Stimulated activated CD4-positive, alpha-beta T cell treated with anti-CD3 and anti-CD28 coated beads, Interleukin-4, amount 100 ng/mL, for 48 hours (primary cell): ENCODE measurements around the gene ATP2A2.

Experiments
- DNase-seq, 2 donors: peaks; one replicate each; pipeline ENCODE4 v3.0.0-alpha.2; 2020; ENCODE audit warnings: low read depth in 2 of 2

ATP2A2 gene

DNA sequence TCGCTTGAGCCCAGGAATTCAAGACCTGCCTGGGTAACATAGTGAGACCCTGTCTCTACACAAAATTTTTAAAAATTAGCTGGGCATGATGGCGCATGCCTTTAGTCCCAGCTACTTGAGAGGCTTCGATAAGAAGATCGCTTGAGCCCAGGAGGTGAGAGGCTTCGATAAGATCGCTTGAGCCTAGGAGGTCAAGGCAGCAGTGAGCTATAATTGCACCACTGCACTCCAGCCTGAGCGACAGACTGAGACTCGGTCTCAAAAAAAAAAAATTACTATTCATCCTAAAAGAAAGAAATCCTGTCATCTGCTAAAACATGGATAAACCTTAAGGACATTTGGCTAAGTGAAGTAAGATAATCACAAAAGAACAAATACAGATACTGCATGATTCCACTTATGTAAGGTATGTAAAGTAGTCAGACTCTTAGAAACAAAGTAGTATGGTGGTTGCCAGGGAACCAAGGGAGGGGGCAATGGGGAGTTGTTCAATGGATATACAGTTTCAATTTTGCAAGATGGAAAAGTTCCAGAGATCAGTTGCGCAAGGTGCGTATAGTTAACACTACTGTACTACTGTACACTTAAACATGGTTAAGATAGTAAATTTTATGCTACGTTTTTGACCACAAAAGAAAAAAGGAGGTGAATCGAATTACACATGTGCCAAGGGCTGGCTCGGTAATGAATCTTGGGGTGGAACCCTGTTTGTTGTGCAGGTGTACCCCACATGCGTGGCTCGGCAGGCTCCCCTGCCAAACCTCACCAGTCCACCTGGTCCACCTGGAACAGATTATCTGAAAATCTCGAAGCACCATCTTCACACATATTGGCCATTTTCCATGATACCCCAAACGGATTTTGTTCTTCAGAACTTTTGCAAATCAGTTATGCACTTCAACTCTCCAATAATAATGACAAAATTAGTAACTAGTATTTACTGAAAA is 18.3 kb upstream of the ATP2A2 start:
- DNase-seq, result no peak

DNA sequence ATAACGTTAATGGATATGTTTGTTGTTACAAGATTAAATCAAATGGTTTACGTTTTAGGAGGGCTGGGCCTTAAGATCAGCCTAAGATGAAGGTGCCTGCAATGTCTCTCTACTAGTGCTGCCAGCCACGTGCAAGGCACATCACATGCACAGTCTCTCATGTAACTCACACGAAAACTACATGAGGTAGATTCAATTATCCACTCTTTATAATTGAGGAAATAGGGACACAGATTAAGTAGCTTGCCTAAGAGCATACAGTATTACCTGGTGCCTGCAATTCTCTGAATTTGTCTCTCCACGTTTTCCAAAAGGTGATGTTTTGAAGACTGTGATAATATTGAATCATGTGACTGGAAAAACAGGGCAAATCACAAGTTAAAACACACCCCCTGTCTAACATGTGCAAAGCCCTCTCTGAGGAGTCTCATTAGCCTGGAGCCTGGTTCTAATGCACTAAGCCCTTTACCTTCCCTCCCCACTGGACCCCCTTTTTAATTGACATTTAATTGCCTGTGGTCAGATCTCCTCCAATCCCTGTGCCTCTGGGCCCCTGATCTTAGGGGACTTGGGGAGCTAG is 14.6 kb upstream of the ATP2A2 start:
- no peak for DNase-seq

DNA sequence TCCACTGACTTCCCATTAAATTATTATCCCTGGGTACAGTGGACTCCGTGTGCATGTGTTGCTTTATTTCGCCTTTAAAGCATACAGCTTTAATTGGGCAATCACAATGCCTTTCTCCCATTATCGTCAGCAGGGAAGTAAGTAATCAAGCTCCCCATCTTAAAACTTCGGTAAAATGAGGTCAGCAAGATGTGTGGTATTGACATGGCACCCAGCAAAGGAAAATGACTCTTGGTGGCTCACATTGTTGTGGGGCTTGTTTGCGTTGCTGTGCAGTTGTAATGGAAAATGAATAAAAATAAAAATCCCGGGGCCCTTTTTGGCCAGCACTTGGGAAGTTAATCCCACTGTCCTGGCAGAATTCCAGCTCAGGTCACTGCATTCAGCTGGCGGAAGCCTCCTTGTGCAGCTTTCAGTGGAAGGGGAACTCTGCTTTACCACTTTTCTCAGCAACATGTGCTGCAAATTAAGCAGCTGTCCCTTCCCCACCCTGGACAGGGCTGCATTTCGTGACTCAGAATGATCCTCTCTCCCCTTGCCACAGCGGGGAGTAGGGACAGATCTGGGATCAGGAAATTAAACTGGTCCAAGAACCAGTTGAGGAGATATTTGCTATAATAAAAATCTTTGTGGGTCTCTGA is 13.9 kb upstream of the ATP2A2 start:
- DNase-seq, result no peak

DNA sequence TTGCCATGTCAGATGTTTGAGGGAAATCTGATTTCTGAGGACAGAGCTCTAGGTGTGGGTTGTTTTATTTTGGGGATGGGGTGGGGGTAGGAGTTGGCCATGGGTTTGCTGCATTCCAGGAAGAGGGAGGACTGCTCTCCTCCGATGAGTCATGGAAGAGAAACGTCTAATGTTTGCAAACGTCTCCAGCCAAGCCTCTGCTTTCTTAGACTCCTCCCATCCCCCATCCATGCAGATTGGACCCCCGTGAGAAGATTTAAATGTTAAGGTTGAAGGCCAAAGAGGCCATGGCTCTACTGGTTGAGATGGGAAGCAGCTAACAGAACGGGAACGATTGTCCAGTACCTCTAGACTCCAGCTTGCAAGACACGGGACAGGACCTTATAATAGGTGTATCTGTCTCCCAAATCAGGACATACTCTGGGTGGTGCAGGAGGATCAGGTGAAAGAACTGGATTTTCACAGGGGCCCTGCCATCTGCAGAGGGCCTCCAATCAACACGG is 11.4 kb upstream of the ATP2A2 start:
- DNase-seq, result no peak

DNA sequence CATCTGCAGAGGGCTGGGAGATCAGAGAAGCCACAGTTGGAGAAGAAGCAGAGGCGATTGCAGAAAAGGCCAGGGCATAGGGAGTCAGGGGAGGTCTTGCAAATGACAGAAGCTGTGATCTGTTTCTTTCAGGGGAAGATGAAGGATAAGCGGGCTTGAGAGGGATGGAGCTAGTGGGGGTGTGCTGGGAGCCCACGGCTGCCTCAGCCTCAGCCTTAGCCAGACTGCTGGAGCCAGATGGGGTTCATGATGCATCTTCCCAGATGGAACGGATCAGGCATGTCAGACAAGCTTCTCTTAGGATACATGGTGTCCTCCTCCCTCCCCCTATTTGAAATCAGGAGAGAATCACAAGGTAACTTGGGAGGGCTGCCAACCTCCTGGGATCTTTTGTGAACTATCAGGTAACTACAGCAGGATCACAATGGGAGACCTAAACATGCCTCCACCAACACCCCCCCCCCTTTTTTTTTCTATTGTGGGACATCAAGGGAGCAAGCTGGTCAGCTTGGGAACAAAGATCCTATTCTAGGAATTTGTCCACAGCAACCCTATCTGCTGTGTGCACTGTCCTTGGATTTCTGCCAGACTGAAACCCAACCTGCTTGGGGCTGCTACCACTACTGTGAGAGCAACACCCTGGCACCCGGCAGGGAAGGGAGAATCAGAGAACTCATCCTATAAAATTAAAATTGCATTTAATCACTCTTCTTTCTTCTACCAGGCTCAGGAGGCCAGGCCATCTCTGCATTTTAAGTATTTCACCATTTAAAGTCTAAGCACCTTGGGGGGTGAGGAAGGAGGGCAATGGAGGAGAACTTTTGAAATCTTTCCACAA is 10.7 kb upstream of the ATP2A2 start:
- no peak for DNase-seq

DNA sequence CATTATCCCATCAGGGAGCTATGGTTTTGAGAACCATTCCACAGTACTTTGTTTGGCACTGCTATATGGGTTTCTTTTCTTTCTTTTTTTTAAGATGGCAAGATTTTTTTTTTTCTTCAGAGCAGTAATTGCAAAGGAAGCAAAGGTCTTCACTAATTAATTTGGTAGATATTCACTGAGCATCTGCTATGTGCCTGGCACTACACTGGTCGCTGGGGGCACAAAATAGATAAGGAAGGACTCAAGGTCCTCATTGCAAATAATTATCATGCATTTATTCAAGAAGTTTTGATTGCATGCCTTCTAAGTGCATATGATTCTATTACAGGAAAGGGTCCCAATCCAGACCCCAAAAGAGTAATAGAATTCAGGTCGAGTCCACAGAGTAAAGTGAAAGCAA is 10.0 kb upstream of the ATP2A2 start:
- no peak for DNase-seq

DNA sequence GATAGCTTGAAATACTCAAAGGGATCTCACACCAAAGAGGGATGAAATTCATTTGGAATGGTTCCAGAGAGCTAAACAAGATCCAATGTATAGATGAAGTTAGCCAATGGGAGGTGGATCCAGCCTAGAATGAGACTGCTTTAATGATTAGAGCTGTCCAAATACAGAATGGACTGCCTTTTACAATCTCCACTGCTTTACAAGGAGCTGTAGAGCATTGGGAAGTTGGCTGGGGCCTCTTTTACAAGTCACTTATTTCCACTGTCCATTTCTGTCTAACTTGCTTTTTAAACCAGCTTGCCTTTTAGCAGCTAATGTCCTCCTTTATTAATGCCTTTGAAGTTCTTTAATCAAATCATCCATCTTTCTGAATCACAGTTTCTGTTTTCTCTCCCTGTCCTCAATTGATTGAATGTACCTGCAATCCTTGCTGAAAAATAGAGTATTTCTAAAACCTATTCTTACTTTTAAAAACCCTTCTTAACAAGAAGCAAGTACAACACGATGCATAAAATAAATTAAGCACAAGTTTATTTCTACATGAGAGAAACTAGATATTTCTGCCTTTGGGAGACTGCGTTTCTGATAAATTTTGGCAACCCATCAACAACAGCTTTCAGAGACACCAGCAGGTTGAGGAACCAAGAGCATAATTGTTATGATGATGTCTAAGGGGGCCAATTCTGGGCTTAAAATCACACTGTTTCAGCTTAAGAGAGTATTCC is 3.4 kb upstream of the ATP2A2 start:
- no peak for DNase-seq

DNA sequence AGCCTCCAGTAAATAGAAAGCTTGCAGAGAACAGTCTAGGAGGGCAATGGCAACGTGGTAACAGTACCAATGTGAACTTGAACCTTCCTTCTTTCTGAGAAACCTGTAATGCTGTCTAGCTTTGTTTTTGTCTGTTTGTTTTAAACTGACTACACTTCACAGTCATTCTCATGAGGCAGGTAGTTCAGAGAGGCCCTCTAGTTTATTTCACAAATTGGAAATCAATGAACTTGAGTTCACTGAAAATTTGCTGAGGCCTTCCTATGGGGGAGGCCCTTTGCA is 2.9 kb upstream of the ATP2A2 start:
- DNase-seq, result no peak

DNA sequence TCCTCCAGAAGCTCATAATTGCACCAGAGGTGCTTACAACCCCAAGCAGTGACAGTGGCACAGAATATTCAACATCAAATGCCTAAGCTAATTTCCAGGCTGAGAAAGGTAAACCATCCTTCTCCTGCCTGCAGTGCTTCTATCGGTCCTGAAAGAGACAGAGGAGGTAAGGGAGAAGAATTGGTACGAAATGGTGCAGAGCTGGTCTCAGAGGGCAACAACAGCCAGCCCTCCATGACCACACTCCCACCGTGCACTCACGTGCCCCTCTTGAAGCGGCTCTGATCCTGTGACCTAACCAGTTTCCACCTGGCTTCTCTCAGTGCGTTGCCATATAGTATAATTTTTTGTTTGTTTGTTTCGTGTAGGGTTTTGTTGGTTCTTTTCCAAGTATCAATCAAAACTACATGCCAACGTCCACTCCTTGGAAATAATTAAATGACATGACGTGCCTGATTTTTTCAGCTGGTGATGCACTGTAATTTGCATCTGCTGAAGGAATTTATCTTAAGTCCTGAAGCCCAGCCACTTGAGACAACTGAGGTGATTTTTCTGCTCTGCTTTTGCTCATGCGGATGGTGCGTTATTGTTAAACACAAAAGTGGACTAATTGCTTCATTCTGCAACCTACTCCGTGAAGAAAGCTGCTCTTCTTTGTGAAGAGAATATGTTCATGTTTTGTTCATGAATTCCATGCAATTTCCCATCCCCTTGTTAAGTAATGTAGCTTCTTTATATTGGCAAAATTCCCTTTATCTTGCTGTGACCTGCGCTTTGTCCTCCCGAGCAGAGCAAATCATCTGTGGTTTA is 1.3 kb upstream of the ATP2A2 start:
- DNase-seq, result no peak

DNA sequence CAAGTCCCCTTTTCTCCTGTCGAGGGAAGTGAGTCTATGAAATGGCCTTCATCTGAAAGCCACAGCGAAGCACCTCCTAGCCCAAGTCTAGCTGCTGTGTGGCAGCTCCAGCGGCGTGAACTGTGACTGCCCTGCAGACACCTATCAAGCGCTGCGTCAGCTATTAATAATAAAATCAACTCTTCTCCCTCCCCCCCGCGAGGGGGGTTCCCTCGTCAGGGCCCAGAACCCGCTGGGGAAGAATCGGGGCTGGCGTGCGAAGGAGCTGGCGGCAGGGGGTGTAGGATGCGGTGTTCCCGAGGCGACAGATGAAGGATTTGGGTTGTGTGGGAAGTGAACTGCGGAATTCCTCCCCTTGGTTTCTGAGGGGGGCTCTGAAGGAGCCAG is 662 bp upstream of the ATP2A2 start:
- peak; percentile 23 to 34 for DNase-seq

DNA sequence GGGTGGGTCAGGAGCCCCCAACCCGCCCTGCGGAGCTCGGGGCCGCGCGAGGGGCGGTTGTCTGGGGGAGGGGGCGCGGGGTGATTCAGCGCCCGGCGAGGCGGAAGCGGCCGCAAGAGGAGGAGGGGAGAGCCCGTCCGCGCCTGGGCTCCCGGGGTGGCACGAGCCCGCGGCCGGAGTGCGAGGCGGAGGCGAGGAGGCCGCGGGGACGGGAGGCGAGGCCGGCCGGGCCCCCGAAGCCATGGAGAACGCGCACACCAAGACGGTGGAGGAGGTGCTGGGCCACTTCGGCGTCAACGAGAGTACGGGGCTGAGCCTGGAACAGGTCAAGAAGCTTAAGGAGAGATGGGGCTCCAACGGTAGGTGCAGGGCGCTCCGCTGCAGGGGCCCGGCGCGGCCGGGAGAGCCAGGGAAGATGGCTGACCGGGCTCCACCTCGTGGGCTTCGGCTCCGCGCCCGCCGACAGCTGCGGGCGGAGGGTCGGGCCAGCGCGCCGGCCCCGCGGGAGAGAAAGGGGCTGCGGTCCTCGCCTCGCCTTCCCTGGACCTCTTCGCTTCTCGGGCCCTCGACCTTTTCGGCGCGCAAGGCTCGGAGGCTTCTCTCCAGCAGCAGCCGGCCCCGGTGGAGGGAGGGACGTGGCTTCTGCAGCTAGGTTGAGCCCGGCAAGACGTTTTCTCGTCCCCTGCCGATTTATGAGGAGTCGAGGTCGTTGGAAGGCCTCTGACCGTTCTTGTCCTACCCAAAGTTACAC is 677 bp downstream of the ATP2A2 start:
- peak; percentile 28 for DNase-seq

DNA sequence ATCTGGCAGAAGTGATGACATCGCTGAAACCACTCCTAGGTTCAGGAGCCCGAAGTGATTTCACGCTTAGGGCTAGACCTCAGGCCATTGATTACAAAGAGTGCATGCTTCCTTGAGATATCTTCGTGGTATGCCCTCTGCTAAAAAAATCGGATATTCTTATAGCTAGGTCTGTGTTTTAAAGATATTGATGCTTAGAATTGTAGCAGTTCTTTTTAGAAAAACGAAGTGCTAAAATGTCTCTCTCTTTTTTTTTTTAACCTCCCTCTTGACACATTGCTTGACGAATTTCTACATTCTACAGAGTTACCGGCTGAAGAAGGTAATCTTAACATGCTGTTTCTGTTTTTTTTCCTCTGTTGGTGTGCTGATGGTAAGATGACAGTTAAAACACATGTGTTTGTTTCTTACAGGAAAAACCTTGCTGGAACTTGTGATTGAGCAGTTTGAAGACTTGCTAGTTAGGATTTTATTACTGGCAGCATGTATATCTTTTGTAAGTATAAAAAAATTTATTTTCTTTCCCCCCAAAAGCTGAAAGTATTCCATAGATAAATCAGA is 1.3 kb downstream of the ATP2A2 start:
- DNase-seq, result no peak

DNA sequence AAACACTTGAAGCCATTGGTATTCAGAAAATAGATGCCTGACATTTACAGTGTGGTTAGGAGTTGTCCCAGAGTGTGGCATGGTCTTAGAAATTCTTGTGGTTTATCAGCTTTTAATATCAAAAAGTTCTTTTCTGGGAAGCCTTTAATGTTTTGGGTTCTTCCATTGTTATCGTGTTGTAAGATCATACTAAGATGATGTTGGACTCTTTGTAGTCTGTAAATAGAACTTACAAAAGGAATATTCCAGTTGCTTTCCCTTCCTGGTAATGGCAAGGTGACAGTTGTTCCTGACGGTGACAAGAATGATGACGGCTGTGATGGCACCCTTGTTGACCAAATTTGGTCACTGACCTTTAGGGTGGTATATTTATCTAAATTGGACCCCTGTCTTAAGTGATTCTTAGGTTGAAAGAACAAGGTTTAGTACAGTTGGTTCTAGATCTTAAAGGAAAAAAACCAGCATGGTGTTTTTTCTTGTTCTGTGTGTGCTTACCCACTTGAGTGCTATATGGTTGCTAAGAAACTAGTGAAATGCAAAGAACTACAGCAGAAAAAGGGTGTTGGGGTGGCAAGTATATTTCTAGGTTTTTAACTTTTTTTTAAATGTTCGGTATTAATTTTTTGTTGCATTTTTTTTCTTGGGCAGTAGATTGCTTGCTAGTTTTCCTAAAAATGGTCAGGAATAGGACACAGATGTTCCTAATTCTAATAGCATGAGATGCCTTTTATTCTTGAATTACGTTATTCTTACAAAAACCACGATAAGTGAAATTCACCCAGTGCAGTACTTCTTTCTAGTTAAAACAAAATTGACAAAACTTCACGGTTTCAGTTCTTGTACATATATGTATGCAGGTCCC is 2.1 kb downstream of the ATP2A2 start:
- DNase-seq, result no peak

DNA sequence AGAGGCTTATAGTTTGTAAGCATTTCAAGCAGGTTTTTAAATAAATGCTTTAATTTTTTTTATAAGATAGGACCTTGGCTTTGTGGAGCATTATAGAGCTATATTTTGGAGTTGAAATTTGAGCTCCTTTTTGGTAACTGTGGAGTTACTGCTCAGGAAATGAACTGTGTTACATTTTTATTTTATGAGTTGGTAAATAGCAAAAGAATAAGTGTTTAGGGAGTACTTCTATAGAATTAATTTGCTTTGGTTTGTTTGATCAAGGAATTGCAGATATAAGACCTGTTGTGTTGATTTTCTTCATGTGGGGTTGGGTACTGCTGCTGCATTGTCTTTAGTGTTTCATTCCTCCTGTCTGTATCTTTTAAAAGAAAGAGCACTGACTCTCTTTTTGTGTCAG is 3.5 kb downstream of the ATP2A2 start:
- no peak for DNase-seq

DNA sequence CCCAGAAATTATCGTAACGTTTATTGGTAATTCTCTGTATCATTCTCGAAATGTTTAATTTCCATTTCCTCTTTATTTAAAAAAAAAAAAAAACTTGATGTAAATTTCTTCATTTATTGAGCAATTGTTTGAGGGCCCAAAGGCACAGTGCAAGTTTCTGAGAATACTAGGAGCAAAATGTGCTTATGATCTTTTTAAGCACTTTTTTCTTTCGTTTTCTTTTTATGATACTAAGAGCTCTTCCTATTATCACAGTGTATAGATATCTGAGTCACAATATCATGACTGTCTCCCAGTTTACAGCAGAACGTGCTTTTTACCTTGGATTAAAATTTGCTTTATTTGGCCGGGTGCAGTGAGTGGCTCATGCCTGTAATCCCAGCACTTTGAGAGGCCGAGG is 5.6 kb downstream of the ATP2A2 start:
- no peak for DNase-seq

DNA sequence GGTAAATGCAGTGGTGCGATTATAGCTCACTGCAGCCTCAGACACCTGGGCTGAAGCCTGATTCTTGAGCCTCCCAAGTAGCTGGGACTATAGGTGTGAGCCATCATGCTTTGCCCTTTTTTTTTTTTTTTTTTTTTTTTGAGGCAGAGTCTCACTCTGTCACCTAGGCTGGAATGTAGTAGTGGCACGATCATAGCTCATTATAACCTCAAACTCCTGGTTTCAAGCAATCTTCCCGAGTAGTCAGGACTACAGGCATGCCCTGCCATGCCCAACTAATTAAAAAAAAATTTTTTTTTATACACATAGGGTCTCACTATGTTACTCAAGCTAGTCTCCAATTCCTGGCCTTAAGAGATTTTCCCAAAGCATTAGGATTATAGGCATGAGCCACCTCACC is 6.9 kb downstream of the ATP2A2 start:
- DNase-seq, result no peak

DNA sequence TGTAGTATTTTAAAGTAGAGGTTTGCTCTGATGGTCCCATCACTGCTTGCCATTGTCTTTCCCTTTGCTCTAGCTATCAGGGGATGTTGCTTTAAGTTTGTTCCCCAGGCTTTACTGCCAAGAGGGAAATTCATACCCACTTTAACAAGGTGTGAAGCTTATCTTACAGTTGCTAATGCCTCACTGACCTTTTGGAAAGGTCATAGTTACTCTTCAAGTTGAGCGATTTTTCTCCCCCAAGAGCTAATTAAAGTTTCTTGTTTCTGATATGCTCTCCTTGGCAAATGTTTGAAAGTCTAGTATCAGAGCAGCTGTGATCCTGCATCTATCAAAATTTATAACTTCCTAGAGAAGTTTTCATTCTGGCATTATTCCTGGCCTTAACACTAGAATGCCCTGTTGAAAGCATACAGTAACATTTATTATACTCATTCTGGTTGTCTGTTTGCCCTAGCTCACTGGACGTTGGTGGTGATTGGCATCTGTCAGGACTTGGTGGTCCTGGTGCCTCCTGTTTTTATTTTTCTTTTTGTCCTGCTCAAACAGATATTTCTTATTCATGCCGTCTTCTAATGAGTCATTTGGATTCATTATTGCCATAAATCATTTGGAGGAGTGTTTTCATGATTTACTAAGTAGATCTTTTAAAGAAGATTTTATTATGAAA is 8.1 kb downstream of the ATP2A2 start:
- no peak for DNase-seq

DNA sequence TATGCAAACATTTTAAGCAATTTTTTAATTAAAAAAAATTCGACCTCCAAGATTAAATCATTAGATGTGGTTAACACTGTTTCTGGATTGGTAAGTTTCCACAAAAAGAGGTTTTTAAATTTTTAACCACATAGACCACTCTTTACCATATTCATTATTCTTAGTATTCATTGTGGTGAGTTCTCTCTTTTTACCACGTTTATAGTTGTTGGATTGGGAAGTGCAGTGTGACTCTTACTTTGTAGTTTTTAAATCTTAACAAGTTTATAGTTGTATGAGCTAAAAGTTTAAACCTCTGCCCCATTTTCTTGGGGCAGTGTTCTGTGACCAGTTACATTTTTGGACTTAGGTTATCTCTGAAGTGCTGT is 8.6 kb downstream of the ATP2A2 start:
- no peak for DNase-seq
